ENCODE results near the gene OR6N2.

OR6N2 gene, protein sequence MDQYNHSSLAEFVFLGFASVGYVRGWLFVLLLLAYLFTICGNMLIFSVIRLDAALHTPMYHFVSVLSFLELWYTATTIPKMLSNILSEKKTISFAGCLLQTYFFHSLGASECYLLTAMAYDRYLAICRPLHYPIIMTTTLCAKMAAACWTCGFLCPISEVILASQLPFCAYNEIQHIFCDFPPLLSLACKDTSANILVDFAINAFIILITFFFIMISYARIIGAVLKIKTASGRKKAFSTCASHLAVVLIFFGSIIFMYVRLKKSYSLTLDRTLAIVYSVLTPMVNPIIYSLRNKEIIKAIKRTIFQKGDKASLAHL

DNA sequence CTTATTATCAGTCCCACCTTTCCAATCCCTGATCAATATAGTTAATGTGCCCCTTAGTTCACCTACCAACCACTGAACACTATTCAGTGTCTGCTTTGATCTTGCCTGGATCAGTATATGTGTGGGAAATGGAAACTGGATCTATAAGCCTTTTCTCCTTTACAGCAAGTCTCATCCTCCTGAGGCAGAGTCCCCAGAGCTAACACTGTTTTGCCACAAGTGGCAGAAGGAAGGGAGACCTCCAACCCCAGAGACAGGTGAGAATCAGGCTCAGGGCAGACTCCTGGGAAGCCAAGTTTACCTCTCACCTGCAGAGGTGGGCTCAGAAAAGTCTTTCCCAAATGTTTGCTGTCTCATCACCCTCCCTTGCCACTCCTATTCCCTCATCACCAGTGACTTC, at the start of gene OR6N2:
TSS of gene OR6N2 (minus strand) at position 101 of the 400 bp plus-strand sequence. CDS start 3,569 bp downstream, outside the sequence.
- DNase-seq (ENCODE audit: low read depth), result no peak

DNA sequence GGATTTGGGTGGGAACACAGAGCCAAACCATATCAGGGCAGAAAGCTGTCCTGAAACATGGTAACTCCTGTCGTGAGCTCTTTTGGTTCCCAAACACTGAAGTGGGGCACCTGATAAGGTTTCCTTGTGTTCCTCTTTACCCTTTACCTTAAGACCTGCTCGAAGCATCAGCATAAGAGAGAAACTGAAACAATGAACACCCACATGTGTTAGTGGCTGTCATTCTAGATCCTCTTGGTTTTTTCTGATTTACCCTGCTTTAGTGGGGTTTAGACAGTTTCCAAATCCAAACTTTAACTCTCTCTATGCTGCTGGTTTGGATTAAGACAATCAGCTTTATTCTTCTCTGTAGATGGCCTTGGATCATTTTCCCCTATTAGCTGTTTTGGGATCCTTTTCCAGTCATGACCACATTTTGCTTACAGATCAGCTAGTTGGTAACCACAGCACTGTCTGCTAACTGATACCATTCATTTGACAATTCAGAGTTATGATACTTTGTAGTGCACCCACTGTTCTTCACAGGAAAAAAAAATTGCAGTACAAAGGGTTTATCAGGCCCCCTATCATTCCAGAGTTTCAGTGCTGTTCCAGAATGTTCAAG, 49.2 kb upstream of the OR6N2 start:
- no peak for DNase-seq (ENCODE audit: low read depth)

DNA sequence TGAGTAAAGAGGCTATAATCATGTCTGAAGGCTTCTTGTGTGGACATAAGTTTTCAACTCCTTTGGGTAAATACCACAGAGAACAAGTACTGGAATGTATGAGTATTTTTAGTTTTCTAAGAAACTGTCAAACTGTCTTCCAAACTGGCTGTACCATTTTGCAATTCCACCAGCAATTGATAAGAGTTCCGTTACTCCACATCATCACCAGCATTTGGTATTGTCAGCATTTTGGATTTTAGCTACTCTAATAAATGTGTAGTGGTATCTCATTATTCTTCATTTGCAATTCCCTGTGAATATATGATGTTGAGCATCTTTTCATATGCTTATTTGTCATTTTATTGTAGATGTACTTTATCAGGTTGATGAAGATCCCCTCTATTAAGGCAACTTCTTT, 40.7 kb upstream of the OR6N2 start:
- no peak for DNase-seq (ENCODE audit: low read depth)

DNA sequence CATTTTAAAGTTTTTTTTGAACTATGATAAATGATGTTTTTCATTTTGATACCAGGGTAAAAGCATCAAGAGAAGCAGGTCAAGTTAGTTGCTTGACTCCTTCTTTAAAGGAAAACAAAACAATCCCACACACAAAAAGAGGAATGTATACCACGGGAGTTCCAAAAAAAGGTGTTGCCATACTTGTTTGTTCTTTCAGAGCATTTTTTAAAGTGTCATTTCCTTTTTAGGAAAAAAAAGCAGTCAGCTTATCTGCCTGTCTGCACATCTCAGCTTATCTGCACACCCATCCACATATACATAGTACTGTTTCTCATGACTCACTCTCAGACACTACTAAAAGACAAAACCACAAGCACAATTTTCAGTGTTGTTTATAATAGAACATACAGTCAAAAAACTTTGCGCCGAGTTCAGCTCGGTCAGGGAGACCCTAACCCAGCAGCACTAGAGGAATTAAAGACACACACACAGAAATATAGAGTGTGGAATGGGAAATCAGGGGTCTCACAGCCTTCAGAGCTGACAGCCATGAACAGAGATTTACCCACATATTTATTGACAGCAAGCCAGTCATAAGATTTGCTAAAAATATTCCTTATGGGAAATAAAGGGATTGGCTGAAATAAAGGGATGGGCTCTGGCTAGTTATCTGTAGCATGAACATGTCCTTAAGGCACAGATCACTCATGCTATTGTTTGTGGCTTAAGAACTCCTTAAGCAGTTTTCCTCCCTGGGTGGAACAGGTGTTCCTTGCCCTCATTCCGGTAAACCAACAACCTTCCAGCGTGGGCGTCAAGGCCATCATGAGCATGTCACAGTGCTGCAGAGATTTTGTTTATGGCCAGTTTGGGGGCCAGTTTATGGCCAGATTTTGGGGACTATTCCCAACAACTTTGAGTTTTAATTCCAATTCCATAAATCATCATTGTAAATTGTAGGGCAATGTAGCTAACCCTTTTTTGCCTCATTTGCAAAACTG, 38.7 kb upstream of the OR6N2 start:
- no peak for DNase-seq (ENCODE audit: low read depth)

DNA sequence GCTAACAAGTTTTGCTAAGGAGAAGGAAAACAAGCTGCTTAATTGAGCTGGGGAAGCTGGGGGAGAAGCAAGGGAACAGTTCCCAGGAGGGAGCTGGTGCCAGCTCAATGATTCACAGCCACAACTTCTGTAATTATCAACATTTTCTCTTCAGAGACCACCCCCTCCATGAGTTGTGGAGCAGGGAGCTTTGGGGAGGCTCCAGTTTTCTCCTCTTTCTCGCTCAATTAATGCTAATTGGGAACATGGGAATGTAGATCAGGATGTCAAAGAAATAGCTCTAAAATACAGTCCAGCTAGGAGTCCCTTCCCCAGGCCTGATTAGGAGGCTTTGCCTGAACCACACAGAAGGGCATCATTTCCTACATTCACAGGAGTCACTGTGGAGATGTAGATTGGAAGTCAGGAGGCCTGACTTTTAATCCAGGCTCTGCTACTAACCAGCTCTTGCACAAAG, 38.0 kb upstream of the OR6N2 start:
- DNase-seq (ENCODE audit: low read depth), result no peak

DNA sequence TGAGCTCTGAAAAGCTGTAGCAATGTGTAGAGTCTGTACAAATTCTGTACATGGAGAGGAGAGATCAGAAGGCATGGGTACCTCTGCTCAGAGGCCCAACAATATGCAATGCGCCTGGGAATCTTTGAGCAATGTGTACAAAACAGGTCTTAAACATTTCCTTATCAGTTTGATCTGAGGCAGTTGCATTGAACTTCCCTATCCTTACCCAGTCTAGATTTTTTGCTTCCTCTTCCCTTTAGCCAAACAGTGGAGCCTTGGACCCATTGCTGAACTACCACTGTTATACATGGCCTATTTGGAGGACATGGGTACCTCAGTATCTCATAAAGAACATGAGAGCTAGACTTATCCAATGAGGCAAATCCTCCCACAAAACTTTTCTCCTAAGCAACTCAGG, 37.6 kb upstream of the OR6N2 start:
- no peak for DNase-seq (ENCODE audit: low read depth)

DNA sequence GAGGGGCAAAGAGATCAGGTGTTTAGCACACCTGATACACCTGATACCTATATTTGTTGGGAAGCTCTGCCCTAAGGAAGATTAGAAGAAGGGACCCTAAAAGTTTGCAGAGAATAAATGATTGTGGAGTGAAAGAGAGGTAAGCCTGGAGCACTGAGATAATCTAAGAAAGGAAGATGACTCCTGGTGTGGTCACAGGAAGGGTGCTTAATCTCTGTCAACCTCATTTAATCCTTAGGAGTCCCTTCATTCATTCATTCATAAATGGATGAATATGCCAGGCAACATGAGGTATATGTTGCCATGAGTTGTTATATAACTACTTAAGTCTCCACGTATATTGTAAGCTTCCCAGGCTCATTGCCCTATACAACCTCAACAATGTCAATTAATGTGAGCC, 34.0 kb upstream of the OR6N2 start:
- DNase-seq (ENCODE audit: low read depth), result no peak

DNA sequence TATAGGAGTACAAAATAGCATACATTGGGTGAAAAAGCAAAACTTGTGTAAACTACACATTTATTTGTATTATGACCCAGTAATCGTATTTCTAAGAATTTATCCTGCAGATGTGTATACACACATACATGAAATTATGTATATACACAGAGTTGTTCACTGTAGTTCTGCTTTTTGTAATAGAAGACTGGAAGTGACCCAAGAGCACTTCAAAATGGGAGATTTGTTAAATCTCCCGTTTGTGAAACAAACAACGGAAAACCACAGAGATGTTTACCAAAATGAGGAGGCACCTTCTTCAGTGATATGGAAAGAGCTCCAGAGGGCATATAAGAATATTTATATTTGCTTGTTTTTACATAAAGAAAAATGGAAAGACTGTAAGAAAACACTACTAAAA, 32.2 kb upstream of the OR6N2 start:
- DNase-seq (ENCODE audit: low read depth), result no peak

DNA sequence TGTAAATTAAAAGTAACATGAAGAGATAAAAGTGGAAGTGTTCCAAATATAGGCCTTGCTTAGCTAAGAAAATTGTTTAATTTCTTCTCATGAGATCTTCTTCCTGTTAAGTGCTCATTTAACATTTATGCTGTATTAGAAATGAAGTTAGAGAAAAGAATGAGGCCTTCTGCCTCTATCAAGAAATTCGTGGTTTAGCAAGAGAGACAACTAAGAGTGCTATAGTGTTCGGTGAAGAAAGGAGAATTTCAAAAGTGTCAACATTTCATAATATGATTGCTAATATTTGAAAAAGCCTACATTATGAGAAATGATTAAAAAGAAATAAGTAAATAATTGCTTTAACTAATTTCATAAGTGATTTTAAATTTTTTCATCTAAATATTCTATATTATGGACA, 31.3 kb upstream of the OR6N2 start:
- no peak for DNase-seq (ENCODE audit: low read depth)

DNA sequence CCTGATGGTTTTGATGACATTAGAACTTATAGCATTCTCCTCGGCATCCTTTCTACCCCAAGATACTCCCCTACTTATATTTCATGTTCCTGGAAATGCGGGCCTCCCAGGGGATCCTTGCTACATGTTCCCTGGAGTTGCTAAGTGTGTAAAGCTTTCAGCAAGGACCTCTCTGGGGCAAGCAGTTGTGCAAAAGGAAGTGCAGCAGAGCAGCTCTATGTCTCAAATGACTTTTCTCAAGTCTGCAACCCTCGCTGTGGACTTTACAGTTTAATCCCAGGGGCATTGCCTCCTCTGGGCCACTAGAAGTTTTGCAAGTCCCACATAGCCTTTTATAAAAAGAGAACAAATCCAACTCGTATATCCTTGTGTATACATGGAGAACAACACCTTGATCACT, 29.3 kb upstream of the OR6N2 start:
- DNase-seq (ENCODE audit: low read depth), result no peak

DNA sequence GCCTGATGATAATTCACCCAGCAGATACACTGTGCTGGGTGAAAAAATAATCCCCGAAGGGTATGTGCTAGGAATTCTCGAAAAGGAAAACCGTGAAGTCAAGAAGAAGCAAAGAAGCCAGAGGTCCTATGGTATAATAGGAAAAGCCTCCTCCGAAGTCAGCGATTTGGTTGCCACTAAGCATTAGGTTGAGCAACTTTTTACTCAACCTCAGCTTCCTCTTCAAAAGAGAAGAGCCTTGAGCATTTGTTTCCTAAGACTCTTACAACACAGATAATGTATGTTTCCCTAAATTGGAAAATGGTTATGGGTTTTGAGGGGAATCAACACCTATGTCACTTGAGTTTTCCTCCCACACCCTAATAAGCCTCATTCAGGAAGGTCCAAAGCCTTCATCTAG, 28.9 kb upstream of the OR6N2 start:
- no peak for DNase-seq (ENCODE audit: low read depth)

DNA sequence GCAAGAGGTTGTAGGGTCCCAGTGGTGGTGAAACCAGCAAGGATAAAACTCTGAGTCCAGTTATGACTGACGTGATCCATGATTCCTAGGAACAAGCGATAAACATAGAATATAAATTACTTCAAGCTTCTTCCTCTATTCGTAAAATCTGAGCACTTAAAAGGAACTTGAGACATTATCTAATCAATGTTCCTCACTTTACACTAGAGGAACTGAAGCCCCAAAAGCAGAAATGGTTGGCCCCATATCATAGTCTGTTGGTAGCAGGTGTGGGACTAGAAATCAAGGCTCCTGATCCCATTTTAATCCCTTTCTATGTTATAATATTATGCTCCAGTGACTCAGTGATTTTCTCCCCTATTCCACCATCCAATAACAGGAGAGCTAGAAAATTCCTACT, 28.3 kb upstream of the OR6N2 start:
- DNase-seq (ENCODE audit: low read depth), result no peak

DNA sequence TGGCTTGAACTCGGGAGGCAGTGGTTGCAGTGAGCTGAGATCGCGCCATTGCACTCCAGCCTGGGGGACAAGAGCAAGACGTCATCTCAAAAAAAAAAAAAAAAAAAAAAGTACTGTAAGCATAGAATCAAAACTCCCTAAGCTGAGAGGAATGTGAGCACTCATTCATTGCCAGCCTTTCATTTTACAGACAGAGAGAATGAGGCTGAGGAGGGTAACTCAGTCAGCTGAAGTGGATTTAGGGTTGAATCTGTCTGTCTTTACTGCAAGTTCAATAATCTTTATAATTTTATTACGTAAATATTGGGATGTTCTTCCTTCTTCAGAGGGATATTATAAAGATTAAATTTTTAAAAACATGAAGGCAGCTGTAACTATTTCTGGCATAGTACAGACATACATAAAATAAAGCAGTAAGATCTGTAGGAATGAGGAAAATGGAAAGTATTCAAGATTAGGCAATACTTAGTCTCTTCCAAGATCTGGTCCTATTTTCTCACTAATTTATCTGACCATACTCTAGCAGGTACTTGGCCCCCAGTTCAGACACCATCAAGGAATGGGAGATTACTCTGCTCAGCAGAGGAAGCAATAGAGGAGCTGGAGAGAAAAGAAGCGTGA, 26.0 kb upstream of the OR6N2 start:
- DNase-seq (ENCODE audit: low read depth), result no peak

DNA sequence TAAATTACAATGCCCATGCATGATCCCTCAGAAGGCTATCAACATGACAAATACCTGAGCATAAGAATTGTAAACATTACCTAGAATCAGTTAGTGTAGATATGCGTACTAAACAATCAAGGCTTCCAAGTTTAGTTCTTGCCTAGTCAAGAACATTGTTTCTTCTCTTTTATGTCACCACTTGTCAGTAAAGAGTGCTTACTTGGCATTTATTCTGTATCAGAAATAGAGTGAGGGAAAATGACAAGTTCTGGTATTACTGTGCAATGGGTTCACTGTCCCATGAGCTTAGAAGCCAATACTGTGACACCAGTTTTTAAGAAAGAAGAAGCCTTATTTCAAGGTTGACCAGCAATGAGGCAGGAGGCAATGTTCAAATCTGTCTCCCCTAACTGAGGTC, 22.7 kb upstream of the OR6N2 start:
- DNase-seq (ENCODE audit: low read depth), result no peak

DNA sequence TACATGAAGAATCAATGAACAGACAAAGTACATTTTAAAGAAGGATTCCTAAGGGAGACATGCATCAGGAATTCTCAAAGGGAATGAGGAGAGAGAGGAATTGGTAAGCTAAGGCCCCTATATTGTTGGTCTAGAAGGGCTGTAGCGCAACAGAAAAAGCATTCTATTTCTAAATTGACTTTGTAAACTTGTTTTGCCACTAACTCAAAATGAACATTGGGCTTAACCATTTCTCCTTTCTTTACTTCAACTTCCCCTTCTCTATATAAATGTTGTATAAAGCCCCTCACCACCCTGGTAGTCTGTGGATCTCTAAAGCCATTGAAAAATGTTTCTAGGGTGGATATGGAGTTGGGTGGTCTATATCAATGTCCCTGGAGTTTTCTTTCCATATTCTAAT, 20.4 kb upstream of the OR6N2 start:
- no peak for DNase-seq (ENCODE audit: low read depth)

DNA sequence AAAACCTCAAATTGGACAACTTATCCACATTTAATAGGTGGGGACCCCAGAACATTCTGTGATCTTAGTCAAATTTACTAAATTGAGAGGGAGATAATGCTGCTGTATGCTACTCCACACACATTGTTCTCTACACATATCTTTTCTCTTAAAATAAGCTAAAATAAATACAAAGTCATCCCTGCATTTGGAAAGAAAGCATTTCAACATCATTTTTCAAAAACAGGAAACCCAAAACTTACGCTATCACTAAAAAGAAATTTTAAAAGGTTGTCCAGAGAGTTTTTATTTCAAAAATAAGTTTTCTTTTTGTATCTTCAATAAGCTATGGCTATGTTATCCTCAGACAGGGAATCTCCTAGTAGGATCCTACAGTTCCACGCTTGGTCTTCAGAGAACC, 19.5 kb upstream of the OR6N2 start:
- DNase-seq (ENCODE audit: low read depth), result no peak

DNA sequence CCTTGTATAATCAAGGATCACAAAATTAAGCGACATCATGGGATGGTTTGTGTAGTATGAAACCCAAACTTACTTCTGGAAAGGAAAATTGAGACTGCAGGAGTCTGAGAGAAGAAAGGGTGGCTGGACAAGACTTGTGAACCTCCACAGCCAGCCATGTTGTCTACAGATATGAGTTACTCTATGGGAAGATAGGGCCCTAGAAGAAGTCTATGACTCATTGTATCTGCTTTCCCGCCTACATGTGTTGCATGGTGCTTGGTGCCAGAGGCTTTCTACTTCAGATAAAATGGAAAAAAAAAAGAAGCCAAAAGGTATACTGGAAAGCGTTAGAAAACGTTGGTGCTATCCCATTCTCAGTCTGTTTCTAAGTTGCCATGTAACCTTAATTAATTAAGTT, 18.7 kb upstream of the OR6N2 start:
- no peak for DNase-seq (ENCODE audit: low read depth)

DNA sequence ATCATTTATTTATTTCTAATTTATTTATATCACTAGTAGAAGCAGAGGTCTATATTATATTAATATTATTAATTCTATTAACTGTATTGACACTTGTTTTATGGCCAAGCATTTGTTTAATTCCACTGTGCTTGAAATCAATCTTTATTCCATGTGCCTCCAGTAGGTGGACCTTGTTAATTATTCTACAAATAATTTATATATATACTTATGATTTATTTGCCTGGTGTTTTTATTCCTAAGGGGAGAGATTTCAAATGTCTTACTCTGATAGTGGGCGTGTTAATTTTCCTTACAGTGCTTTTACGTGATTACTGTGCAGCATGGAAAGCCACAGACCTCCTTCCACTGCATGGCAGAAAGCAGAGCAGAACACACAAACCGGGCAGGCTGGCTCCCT, 17.5 kb upstream of the OR6N2 start:
- DNase-seq (ENCODE audit: low read depth), result no peak

DNA sequence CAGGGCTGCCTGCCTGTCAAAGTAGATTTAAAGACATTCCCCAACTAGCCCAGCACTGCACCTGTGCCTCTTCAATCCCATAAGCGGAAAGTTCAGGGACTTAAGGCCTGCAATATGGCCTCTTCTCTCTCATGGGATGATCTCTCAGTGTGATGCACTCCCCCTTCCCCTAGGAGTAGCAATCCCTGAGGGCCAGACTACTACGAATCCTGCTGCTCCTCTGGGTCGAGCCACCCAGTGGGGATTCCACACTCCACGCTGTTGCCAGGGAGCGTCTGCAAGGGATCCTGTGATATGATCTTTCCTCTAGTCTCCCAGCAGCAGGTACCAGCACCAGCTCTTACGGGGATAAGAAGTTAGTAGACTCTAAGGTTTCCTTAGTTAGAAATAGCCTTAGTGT, 13.2 kb upstream of the OR6N2 start:
- DNase-seq (ENCODE audit: low read depth), result no peak

DNA sequence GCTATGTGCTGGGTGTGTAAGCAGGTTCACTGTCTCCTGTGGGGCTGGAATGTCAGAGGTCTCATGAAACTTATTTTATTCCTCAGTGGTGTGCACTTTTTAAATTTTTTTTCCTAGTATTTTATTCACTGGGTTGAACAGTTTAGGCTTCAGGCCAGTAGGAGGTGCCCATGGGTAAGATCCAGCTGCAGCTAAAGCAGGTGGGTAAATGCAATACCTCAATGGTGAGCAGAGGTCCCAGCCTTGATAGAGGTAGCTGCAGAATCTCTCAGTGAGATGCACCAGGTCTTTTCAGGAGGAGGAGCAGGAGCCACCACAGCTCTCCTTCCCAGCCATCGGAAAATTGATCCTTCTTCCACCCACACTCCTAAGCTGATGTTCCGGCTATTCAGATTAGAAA, 12.6 kb upstream of the OR6N2 start:
- no peak for DNase-seq (ENCODE audit: low read depth)

DNA sequence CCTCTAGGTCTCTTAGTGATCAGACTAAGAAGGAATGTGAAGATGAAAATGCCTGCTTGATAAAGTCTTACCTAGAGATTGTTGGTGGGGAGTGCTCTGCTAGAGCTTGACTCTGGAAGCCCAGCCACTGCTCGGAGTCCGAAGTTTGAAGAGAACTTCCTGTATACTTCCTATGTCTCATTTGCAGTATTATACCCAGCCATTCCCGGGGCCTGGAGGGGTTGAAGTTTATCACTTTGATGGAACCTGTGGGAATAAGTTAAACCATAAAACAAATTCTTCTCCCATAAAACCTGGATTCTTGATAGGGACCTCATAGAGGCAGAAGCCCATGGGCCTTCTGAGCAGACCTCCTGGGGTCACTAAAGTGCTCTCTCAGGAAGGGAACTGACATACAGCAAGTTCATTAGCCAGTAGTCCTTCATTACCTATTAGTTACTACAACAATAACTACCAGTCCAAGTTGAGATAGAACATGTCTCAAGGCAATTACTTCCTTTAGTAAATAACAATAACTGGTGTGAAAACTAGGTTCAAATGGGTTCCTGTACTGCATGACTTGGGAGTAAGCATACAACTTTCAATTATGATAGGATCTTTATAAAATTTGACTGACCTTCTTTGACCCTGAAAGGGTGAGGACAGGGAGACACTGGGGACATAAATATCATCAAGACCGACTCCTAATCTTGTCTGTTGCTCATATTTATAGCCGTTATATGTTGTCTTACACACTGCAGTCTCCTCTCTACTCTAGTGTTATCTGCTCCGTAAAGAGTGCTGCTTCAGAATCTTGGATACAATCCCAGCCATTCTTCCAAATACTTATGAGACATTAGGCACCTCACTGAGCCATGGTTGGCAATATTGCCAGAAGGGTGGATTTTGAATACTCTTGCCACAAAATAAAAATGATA, 8.8 kb downstream of the OR6N2 start, which contains the start of gene OR6N1:
TSS of gene OR6N1 (minus strand) at position 246 of the 917 bp plus-strand sequence. CDS start 5,513 bp downstream, outside the sequence.
- no peak for DNase-seq (ENCODE audit: low read depth)

Data from fibroblast of the conjunctiva (primary cell).